GM21423 (cell line): Measurements from ENCODE around the gene PAM.

Experiments
- ATAC-seq: cut with Tn5 transposase; IDR thresholded peaks from one replicate; pipeline ENCODE4 v1.9.1; 2021; ENCODE audit warnings: mild to moderate bottlenecking, moderate library complexity; ENCODE audit not compliant: unreplicated experiment

The PAM gene

DNA sequence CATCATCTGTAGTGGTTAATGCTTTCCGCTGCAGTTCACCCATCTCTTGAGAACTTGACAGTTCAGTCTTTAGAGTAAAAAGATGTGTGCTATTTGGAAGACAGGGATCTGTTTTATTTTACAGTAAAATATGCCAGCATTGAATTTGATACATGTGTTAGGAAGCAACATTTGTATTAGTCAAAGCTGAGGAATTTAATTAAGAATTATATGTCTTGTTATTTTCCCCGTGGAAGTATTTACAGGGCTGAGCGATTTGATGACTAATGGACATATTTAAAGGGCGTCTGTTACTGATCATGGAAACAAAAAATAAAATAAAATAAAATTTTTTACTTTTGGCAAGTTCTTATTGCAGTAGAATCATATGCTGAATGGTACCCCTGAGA is 101.3 kb downstream of the PAM start:
- ATAC-seq: no peak

DNA sequence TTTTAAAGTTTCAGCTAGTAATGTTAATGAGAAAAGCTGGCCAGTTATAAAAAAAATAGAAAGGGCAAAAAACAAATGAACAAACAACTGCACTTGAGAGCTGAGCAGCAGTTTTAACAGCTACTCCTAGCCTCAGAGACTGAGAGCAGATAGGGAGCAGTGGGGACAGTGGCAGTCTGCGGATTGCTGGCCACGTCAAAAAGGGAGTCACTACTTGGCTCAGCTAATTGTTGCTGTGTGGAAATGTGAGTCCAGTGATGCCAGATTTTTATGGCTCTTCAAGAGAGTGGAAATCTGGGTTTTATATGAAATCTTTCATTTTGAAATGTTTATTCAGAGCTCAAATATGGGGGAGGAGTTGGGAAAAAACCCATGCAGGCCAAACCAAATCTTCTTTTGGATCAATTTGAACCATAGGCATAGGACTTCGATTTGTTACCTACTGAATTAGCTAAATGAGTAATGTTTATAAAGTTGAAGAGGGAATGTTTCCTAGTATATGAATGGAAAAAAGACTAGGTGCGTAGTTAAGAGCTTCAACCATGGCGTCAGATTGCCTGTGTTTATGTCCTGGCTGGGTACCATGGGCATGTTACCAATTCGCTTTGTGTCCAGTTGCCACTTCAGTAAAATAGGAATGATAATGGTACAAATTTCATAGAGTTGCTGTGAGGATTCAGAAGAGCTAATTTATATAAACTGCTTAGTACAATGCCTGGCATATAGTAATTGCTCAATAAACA is 102.1 kb downstream of the PAM start:
- no peak for ATAC-seq

DNA sequence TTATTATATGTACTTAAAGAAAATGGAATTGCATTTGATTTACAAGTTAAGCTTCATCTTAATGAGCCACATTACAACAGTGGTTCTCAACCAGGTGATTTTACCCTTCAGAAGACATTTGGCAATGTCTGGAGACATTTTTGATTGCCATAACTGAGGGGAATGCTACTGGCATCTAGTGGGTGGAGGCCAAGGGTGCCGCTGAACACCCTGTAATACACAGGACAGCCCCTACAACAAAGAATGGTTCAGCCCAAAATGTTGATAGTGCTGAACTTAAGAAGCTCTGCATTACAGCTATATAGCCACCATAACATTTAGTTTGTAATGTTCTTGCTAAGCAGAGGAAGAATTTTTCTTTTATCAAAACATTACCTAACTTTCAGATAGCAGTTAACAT is 103.1 kb downstream of the PAM start:
- ATAC-seq: no peak

DNA sequence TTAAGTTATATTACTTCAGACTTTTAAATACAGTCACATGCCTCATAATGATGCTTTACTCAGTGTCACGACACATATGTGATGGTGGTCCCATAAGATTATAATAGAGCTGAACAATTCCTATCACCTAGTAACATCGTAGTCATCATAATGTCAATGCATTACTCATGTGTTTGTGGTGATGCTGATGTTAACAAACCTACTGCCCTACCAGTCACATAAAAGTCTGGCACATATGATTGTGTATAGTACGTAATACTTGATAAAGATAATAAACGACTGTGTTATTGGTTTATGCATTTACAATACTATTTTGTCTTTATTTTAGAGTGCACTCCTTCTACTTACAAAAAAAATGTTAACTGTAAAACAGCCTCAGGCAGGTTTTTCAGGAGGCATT is 103.7 kb downstream of the PAM start:
- no peak for ATAC-seq

DNA sequence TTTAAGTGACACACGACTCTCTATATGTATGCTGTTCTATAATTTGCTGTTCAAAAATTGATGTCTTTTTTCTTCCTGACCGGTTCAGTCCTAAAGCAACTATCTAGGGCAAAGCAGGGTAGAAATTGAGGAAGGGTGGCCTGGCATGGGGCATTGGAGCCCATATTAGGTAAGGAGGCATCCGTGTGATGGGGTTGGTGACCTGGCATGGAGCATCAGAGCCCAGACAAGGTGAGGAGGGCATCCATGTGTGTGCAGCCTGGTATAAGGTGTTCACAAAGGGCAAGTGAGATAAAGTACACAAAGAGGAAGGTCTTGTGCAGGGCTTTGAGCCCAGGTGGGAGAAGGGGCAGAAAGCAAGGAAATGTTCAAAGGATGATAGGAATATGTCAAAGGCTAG is 104.9 kb downstream of the PAM start:
- ATAC-seq: no peak

DNA sequence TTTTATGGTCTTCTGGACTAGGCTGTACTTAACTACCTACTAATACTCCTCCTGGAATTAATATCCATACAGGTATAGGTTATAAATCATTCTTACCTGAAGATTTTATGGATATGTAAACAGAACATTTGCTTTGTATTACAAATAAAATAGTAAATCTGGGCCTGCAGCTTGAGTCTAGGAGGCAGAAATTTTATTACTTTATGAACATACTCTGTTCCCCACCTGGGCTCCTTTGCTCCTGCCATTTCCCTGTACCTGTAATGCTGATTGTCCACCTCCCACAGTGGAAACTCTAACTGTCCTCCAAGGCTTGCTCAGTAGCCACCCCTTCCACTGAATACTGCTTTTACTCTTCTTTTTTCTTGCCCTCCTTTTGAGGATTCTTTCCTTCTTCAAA is 108.0 kb downstream of the PAM start:
- ATAC-seq: no peak

DNA sequence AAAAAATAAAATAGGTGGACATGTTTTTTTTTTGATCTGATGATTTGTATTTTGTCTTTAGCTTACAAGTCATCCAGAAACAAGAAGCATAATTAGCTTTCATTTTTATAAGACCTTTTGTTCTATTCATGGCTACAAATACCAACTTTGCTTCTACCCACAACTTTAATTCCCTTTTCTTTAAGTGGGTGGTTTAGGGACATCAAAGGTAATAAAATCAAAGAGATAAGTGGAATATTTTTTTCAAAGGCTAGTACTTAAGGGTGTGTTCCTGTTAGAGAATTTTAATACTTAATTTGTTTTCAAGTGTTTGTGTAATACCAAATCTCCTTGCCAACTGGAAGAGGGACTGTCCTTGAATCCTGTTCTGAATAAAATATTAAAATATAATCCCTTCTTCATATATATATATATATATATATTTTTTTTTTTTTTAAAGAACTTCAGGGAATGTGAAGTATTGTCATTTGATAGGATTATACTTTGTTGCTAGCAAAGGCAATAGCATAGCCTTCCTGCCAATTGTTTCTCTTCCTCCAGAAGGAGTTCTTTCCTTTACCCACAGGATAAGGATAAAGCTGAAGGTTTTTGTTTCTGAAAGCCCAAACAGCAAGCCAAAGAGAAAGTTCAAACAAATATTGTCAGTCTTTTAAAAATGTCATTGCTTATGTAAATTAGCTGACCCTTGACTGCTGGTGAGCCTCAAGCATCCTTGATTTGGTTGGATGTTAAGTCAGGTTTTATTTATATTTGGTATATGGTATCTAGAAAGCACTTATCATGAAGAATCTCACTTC is 108.9 kb downstream of the PAM start:
- no peak for ATAC-seq

DNA sequence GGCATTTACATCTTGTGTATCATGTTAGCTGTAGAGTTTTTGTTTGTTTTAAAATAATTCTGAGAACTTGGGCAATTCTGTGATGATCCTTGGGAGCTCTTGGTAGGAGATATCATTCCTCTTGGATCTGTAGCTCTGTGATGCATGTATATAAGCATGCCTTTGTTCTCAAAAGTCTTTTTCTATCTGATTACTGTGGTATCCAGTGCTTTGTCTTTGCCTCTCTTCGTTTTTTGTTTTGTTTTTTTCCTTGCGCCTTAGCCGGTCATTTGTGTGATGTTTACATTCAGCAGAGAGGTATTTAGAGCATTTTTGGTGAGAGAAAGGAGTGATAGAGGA is 110.0 kb downstream of the PAM start:
- no peak for ATAC-seq

DNA sequence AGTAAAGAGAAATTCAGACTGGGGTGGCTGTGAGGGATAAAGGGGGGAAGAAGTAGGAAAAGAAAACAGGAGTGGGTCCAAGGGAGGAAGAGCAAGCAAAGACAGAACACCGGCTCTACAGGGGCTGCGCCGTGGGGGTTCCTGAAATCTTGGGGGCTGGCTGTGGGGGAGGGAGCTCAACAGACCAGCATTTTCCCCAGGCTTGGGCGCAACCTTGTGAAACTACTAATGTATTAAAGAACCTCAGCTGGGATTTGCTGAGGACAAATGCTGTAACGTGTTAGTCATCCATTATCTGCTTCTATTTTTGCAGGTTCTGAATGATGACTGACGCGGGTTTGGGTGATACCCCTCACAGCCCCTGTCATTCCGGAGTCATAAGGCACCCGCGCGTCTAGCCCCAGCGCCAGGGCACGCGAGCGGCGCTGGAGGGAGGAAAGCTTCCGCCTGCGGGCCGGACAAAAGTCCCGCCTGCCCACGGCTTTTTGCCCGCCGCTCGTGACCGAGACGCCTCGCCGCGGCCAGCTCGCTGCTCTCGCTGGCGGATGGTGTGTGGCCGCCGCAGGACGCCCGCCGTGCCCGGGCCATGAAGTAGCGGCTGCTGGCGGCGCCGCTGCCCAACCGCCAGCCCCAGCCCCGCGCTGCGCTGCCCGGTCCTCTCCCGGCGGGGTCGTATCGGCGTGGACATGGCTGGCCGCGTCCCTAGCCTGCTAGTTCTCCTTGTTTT is 110.6 kb downstream of the PAM start:
- ATAC-seq: peak; percentile 81

DNA sequence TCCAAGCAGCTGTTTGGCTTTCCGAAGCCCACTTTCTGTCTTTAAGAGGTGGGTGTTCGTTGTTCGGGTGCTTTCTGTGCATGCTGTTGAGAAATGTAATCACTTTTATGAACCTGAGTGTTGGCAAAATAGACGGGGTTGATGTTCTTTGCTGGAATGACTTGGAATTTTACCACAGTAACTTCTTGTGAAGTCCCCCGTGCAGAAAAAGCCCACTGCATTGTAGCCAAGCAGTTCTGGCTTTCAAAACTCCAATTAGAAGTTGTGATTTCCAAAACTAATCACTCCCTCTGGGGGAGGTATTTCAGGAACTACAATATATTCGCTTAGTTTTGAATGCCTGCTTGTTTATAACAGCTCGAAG is 111.1 kb downstream of the PAM start:
- no peak for ATAC-seq

DNA sequence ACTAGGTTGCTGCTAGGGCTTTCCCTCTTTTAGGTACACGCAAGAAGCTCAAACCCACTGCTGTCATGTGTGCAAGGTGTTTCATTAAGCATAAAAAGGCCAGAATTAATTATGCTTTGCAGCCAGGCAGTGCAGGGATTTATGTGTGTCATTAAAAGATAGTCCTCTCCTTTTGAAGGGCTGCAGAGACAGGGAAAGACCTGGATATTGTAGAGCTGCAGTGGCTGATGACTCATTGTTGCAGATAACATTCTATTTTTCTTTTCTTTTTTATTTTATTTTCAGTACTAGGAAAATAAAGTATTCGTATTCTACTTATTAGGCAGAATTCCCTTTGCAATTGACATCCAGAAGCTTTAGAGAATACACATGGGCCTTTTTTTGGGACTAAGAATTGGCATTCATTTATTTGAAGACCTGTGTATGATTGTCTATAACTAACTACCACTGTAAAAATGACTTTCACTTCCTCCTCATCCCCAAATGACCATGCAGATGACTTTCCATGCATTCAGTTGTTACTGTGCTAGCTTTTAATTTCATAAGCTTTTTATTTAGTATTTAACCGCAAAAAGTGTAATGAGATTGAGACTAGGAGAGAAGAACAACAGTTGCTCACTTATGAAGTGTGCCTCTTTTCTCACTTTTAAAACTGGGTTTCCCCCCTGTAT is 113.0 kb downstream of the PAM start:
- no peak for ATAC-seq

DNA sequence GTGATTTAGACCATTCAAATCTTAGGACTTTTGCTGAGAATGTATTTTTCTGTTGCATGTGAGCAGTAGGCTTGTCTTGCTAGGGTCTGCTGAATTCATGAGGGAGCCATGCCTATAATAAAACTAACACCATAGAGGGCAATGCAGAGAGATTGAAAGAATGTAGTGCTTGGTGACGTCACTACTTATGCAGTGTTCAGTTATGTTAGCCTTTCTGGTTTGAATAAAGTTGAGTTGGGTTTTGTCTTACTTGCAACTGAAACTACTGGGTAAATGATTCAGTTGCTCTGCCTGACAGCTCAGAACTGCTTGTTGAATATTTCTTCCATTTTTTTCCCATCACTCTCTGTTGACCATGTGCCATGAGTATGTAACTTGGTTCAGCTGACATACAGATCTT is 114.1 kb downstream of the PAM start:
- ATAC-seq: no peak

DNA sequence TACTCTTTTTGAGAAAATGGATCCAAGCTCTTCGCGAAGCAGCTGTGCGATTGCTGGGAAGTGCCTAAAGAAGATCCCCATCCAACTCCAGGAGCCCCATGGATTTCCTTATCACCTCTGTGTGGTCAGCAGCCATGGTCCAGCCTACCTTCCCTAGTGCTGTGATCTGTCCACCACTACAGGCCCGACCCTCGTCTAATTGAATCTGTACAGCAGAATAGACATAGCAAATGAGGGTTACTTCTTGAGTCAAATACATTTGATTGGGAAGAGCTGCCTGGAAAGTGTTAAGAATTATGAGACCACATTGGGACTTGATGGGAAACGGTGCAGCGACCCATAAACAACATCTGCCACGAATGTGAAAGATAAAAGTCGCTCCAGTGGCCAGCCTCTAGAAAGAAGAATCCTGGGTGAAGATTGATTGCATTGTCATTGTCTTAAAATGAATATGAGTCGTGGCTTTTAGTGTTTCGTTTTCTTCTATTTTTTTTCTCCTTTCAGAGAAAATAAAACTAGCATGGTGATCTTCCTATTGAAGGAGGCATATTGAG is 118.4 kb downstream of the PAM start:
- no peak for ATAC-seq

DNA sequence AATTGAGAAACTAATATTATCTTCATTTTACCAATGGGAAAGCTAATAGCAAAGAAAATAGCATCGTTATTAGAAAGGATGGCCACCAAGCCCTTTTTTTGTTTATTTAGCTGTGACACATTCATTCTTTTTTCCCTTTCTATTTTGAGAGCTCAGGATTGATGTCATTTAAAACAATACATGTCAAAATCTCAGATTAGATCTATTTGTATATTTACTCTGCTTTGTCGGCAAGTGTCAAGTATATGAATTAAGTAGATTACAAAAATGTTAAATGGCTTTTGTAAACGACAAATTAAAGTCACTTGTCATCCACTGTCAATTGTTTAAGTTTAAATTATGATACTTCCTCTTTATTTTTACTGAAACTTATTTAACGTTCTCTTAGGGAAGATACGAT is 118.9 kb downstream of the PAM start:
- no peak for ATAC-seq

DNA sequence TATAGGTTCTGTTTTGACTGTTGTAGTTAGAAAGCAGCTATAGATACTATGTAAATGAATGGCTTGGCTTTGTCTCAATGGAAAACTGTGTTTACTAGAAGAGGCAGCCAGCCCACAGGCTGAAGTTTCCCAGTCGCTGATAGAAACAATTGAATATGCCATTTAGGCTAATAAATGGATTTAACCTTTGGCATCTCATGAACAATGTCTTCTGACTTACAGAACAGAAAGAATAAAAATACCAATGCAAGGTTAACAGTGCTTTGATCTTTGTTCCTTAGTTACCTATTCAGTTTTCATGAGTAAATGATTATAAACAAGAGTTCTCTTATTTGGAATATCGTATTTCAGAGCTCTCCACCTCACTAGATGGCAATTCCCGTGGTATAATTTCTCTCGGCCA is 120.6 kb downstream of the PAM start:
- no peak for ATAC-seq

DNA sequence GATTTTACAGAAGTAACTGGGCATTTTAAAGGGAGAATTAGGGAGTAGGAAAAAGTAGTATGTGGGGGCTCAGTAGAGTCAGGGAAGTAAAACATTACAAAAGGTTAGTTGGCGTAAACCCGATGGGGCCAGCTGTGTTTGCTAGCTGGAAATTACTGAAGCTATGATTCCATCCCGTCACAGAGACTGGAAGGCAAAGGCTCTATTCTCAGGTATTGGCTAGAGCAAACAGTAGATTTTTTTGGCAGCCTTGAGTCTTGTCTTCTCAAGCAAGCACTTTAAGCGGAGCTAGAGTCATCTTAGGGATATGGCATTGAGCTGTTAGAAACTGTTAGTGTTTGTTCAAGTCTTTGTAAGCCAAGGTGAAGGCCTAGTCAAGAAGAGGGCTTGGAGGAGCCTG is 121.5 kb downstream of the PAM start:
- no peak for ATAC-seq

DNA sequence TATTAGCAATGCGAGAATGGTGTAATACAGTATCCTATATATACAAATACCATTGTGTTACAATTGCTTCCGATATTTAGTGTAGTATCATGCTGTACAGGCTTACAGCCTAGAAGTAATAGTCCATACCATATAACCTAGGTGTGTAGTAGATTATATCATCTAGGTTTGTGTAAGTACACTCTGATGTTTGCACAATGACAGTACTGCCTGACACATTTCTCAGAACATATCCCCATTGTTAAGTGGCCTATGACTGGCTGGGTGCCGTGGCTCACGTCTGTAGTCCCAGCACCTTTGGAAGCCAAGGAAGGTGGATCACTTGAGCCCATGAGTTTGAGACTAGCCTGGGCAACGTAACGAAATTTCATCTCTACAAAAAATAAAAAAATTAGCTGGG is 124.6 kb downstream of the PAM start:
- ATAC-seq: no peak

DNA sequence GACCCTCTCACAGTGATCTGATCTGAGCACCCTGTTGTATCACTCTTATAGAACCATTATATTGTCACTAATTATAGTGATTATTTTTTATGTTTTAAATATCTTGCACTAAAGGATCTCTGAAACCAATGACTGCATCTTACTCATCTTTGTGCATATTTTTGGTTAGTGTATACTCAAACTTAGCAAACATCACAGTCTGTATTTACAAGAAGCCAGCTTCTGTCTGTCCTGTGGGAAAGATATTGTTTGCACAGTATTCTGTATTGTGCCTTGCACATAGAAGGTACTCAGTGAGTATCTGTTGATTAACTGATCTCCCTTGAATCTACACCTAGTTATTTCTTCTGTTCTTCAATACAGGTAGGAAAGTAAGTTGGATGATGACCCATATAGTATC is 131.5 kb downstream of the PAM start:
- no peak for ATAC-seq

DNA sequence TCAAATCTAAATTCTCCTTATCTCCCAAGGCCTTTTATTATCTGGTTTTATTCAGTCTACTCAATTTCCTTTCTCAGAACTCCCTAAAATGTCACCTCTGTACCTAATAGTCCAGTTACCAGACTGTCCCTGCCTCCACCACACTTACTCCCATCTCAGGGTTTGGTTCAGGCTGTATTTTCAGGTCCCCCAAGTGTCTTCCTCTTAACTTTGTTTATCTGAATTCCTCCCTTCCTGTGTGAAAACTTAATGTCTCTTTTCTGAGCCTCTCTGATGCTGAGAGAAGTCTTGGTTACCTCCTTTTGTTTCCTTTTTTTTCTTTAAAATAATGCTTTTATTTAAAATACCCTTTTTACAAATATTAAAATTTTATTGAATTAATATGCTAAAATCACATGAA is 133.4 kb downstream of the PAM start:
- ATAC-seq: no peak

DNA sequence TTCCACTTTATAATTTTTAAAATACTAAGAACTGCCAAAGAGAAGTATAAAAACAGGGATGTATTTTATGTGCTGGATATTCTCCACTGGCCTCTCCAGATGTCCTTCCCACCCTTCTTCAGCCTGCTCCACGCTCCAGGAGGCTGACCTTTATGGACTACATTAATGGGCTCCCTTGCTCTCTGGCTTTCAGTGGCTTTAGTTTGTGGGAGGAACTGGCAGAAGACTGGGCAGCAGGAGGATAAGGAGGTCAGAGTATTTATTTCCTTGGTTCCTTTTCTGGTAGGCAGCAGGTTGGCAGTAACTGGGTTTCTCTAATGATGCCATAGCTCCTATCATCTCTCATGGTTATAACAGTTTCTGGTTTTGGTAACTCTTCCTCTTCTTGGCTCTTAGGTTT is 133.9 kb downstream of the PAM start:
- ATAC-seq: no peak

DNA sequence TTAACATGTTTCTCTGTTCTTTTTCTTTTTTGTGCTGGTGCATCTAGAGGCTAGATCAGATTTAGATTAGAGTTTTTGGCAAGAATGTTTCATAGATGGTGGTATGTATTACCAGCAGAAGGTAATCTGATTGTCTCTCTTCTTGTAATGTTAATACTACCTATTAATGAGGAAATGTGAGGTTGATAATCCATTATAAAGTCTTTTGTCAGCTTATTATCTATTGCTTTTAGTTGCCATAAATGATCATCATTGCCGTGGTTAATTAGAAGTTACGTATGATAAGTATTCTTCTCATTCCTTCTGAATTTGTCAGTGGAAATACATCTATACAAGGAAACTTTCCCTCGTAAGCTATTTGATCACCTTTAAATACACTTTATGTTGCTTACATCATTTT is 135.0 kb downstream of the PAM start:
- no peak for ATAC-seq
